Activated naive CD8-positive, alpha-beta T cell treated with anti-CD3 and anti-CD28 coated beads for 36 hours (primary cell): Measurements from ENCODE around the gene TMEM255A. TPM values are rescaled to one million over a fixed set of nuclear protein-coding genes. Genes with fewer than 3 reads are reported as not detected.
A peak's percentile ranks its signal among the peaks of the same experiment; 100 is the strongest.

Experiments used
- DNase-seq: peaks from one replicate; pipeline ENCODE4 v3.0.0; 2021
- H3K27ac Mint-ChIP-seq: one replicate; pipeline ENCODE4 v1.8.0; 2022; ENCODE audit warnings: mild to moderate bottlenecking, moderate library complexity, mixed read lengths
- H3K27me3 Mint-ChIP-seq: one replicate; pipeline ENCODE4 v1.8.0; 2022; ENCODE audit warnings: mild to moderate bottlenecking, mixed read lengths
- H3K36me3 Mint-ChIP-seq: one replicate; pipeline ENCODE4 v1.8.0; 2021; ENCODE audit warnings: mild to moderate bottlenecking, mixed read lengths
- H3K4me1 Mint-ChIP-seq: one replicate; pipeline ENCODE4 v1.8.0; 2021; ENCODE audit warnings: mixed read lengths
- H3K4me3 Mint-ChIP-seq: one replicate; pipeline ENCODE4 v1.8.0; 2022; ENCODE audit warnings: mild to moderate bottlenecking, moderate library complexity, mixed read lengths
- H3K9me3 Mint-ChIP-seq: one replicate; pipeline ENCODE4 v1.8.0; 2022; ENCODE audit warnings: mixed read lengths
- total RNA-seq, 2 experiments: library from RNA; stranded (reverse); gene quantifications; one replicate each; pipeline ENCODE4 v1.2.3, GENCODE V29; 2021

Gene TMEM255A
- total RNA-seq, 2 experiments from 2014 or later = not detected

- no peaks in the 10 kb centered on the region for H3K36me3 Mint-ChIP-seq
Measured at GRCh38 chrX:120293015-120293414, 18.2 kb downstream of the TMEM255A start.

GRCh38 chrX:120291211-120291610 is 20.1 kb downstream of the TMEM255A start:
- no peaks in the 10 kb centered on the region for H3K27me3 Mint-ChIP-seq
- H3K27ac Mint-ChIP-seq = no peak overlapping the region
- DNase-seq = no peak
- peaks cover 2% of the 10 kb centered on the region for H3K9me3 Mint-ChIP-seq
- no peak overlapping the region for H3K4me3 Mint-ChIP-seq
- H3K36me3 Mint-ChIP-seq = no peaks in the 10 kb centered on the region
- peaks cover 8% of the 10 kb centered on the region for H3K4me1 Mint-ChIP-seq

More at GRCh38 chrX:120293015-120293414, 18.2 kb downstream of the TMEM255A start:
- H3K4me3 Mint-ChIP-seq = no peak overlapping the region
- H3K4me1 Mint-ChIP-seq = peaks cover 5% of the 10 kb centered on the region
- H3K9me3 Mint-ChIP-seq = peaks cover 2% of the 10 kb centered on the region
- no peak for DNase-seq
- no peaks in the 10 kb centered on the region for H3K27me3 Mint-ChIP-seq
- no peak overlapping the region for H3K27ac Mint-ChIP-seq

- Mint-ChIP-seq H3K4me1 (peaks cover 7% of the 10 kb centered on the region), H3K27me3 (no peaks in the 10 kb centered on the region), H3K9me3 (peaks cover 2% of the 10 kb centered on the region), H3K36me3 (no peaks in the 10 kb centered on the region), H3K27ac (no peak overlapping the region), H3K4me3 (no peak overlapping the region)
- DNase-seq = no peak
Measured at GRCh38 chrX:120290107-120290506, 21.2 kb downstream of the TMEM255A start.

GRCh38 chrX:120287513-120288112 is 23.6 kb downstream of the TMEM255A start:
- H3K36me3 Mint-ChIP-seq = no peaks in the 10 kb centered on the region
- no peaks in the 10 kb centered on the region for H3K27me3 Mint-ChIP-seq
- H3K27ac Mint-ChIP-seq = no peak overlapping the region
- H3K4me1 Mint-ChIP-seq = peaks cover 4% of the 10 kb centered on the region
- no peak overlapping the region for H3K4me3 Mint-ChIP-seq
- H3K9me3 Mint-ChIP-seq = peaks cover 2% of the 10 kb centered on the region
- DNase-seq = no peak

- H3K27me3 Mint-ChIP-seq = no peaks in the 10 kb centered on the region
- H3K4me3 Mint-ChIP-seq = no peak overlapping the region
Measured at GRCh38 chrX:120286733-120287512, 24.3 kb downstream of the TMEM255A start.

GRCh38 chrX:120282697-120283096 is 28.6 kb downstream of the TMEM255A start:
- Mint-ChIP-seq H3K4me3 (no peak overlapping the region), H3K27ac (no peak overlapping the region), H3K4me1 (peaks cover 4% of the 10 kb centered on the region), H3K27me3 (no peaks in the 10 kb centered on the region), H3K9me3 (no peaks in the 10 kb centered on the region), H3K36me3 (no peaks in the 10 kb centered on the region)
- DNase-seq = no peak

More at GRCh38 chrX:120286733-120287512, 24.3 kb downstream of the TMEM255A start:
- Mint-ChIP-seq H3K9me3 (peaks cover 2% of the 10 kb centered on the region), H3K36me3 (no peaks in the 10 kb centered on the region), H3K4me1 (peaks cover 4% of the 10 kb centered on the region), H3K27ac (no peak overlapping the region)
- DNase-seq = no peak

- Mint-ChIP-seq H3K4me1 (no peaks in the 10 kb centered on the region), H3K9me3 (no peaks in the 10 kb centered on the region), H3K27me3 (no peaks in the 10 kb centered on the region), H3K36me3 (no peaks in the 10 kb centered on the region), H3K27ac (no peak overlapping the region), H3K4me3 (no peak overlapping the region)
- DNase-seq = no peak
Measured at GRCh38 chrX:120281761-120282160, 29.5 kb downstream of the TMEM255A start.

GRCh38 chrX:120281021-120281624 is 30.1 kb downstream of the TMEM255A start:
- Mint-ChIP-seq H3K4me1 (no peaks in the 10 kb centered on the region), H3K27ac (no peak overlapping the region), H3K36me3 (no peaks in the 10 kb centered on the region), H3K9me3 (no peaks in the 10 kb centered on the region), H3K4me3 (no peak overlapping the region), H3K27me3 (no peaks in the 10 kb centered on the region)
- no peak for DNase-seq

GRCh38 chrX:120274958-120275357 is 36.3 kb downstream of the TMEM255A start:
- H3K9me3 Mint-ChIP-seq = no peaks in the 10 kb centered on the region
- no peak overlapping the region for H3K4me3 Mint-ChIP-seq
- no peak for DNase-seq
- no peak overlapping the region for H3K27ac Mint-ChIP-seq
- no peaks in the 10 kb centered on the region for H3K36me3 Mint-ChIP-seq
- no peaks in the 10 kb centered on the region for H3K27me3 Mint-ChIP-seq
- peaks cover 2% of the 10 kb centered on the region for H3K4me1 Mint-ChIP-seq

- no peak overlapping the region for H3K4me3 Mint-ChIP-seq
- H3K27me3 Mint-ChIP-seq = no peaks in the 10 kb centered on the region
- DNase-seq = no peak
- H3K27ac Mint-ChIP-seq = no peak overlapping the region
- H3K36me3 Mint-ChIP-seq = no peaks in the 10 kb centered on the region
- H3K4me1 Mint-ChIP-seq = peaks cover 9% of the 10 kb centered on the region
- peaks cover 2% of the 10 kb centered on the region for H3K9me3 Mint-ChIP-seq
Measured at GRCh38 chrX:120274145-120274544, 37.1 kb downstream of the TMEM255A start.

GRCh38 chrX:120271218-120271617 is 40.0 kb downstream of the TMEM255A start:
- H3K4me1 Mint-ChIP-seq = peaks cover 9% of the 10 kb centered on the region
- H3K4me3 Mint-ChIP-seq = no peak overlapping the region
- no peaks in the 10 kb centered on the region for H3K27me3 Mint-ChIP-seq
- H3K36me3 Mint-ChIP-seq = no peaks in the 10 kb centered on the region
- no peak for DNase-seq
- peaks cover 2% of the 10 kb centered on the region for H3K9me3 Mint-ChIP-seq
- H3K27ac Mint-ChIP-seq = no peak overlapping the region

GRCh38 chrX:120270567-120270966 is 40.7 kb downstream of the TMEM255A start:
- Mint-ChIP-seq H3K27ac (no peak overlapping the region), H3K27me3 (no peaks in the 10 kb centered on the region), H3K4me3 (no peak overlapping the region), H3K36me3 (no peaks in the 10 kb centered on the region), H3K9me3 (peaks cover 2% of the 10 kb centered on the region), H3K4me1 (peaks cover 9% of the 10 kb centered on the region)
- no peak for DNase-seq

GRCh38 chrX:120269373-120270035 is 41.8 kb downstream of the TMEM255A start:
- H3K27me3 Mint-ChIP-seq = no peaks in the 10 kb centered on the region
- H3K36me3 Mint-ChIP-seq = no peaks in the 10 kb centered on the region
- peak overlapping the region; percentile 70 for H3K27ac Mint-ChIP-seq
- peaks cover 2% of the 10 kb centered on the region for H3K9me3 Mint-ChIP-seq
- no peak for DNase-seq
- peaks cover 9% of the 10 kb centered on the region for H3K4me1 Mint-ChIP-seq
- no peak overlapping the region for H3K4me3 Mint-ChIP-seq

GRCh38 chrX:120264341-120264740 is 46.9 kb downstream of the TMEM255A start:
- H3K36me3 Mint-ChIP-seq = no peaks in the 10 kb centered on the region
- no peak overlapping the region for H3K4me3 Mint-ChIP-seq
- H3K4me1 Mint-ChIP-seq = peaks cover 2% of the 10 kb centered on the region

More at GRCh38 chrX:120264341-120264740, 46.9 kb downstream of the TMEM255A start:
- no peaks in the 10 kb centered on the region for H3K27me3 Mint-ChIP-seq
- H3K27ac Mint-ChIP-seq = no peak overlapping the region
- DNase-seq = no peak
- no peaks in the 10 kb centered on the region for H3K9me3 Mint-ChIP-seq
